Heart left ventricle (tissue), 13 donors: Measurements from ENCODE around the gene AGK.

Experiments used
- POLR2A ChIP-seq, 2 donors: fragments of 450-650 bp; IDR thresholded peaks; one replicate each; pipeline ENCODE4 v1.6.1; 2017; ENCODE audit warnings: antibody characterized with exemption in 2 of 2, mild to moderate bottlenecking in 2 of 2, moderate library complexity in 2 of 2
- TF ChIP-seq, protein P1 (sequence below), 12 donors: fragments of 200-600 bp; sonication (generic) in 4 of 12; IDR thresholded peaks; one replicate each; pipeline versions ENCODE4 v1.5.0 to v1.8.0; 2018 to 2022; ENCODE audit warnings: antibody characterized with exemption in 12 of 12, mild to moderate bottlenecking in 5 of 12
- donor health status: ischemic (EF 13 %, LVEDD 7.1; RV severe dilation, severe dysfunction).
- donor health status: DM: no; HTN: yes; CAD: no.
- donor health status: DM: no; HTN: no; CAD: no.
- donor health status: ischemic (EF 25% LVEDD 6.9; RV normal size, moderate dysfunction).
- donor health status: ischemic (EF 25% LVEDD 5.7; RV mildly dilated, moderate dysfunction).
- donor health status: ischemic (EF 35%, LVEDD 5.7; RV mildly dilated, moderate dysfunction).
- donor health status: nonischemic (EF 11% LVEDD 7.7; RV severe dilation, severe dysfunction).
- donor health status: DM: yes; HTN: yes; CAD: no.
- donor health status: PGD.
- donor health status: ischemic (EF 29% LVEDD 5.4; RV normal size, mild dysfunction).
- donor health status: nonischemic (EF 23%, LVEDD 6.1; RV moderate dilation, normal function).

DNA sequence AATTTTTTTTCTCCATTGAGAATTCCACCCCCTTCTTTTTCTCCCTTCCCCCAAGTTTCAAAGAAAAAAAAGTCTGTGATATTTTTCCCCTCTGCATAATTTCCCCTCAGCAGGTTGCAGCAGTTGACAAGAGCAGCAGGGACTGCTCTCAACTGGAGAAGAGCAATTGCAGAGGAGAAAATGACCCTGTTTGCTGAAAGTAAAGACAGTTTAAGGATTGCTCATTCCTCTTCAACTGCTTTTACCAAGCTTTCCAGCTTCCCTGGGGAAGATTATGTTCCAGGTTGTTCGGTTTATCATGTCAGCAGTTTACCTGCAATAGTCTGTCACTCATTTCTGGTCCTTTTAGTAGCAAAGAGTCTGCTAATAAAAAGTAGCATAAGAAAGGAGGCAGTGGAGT is 16.2 kb downstream of the AGK start:
- TF ChIP-seq, protein P1, sequence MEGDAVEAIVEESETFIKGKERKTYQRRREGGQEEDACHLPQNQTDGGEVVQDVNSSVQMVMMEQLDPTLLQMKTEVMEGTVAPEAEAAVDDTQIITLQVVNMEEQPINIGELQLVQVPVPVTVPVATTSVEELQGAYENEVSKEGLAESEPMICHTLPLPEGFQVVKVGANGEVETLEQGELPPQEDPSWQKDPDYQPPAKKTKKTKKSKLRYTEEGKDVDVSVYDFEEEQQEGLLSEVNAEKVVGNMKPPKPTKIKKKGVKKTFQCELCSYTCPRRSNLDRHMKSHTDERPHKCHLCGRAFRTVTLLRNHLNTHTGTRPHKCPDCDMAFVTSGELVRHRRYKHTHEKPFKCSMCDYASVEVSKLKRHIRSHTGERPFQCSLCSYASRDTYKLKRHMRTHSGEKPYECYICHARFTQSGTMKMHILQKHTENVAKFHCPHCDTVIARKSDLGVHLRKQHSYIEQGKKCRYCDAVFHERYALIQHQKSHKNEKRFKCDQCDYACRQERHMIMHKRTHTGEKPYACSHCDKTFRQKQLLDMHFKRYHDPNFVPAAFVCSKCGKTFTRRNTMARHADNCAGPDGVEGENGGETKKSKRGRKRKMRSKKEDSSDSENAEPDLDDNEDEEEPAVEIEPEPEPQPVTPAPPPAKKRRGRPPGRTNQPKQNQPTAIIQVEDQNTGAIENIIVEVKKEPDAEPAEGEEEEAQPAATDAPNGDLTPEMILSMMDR (IDR thresholded peaks at IDR 0.05), result no peak
- no peak for TF ChIP-seq POLR2A (IDR thresholded peaks at IDR 0.05)
